Measurements from ENCODE around the gene SPAAR.

GRCh38 chr9:35951736-35952135 lies 42.4 kb downstream of the SPAAR start:
- TF ChIP-seq CTCF (IDR thresholded peaks at IDR 0.05; ENCODE audit: low read length) (no peak), EZH2phosphoT487 (IDR thresholded peaks at IDR 0.05; ENCODE audit: low read length) (no peak)
